ENCODE data around the gene PRR22.

Gene PRR22

GRCh38 chr19:5775668-5776309 lies 8.8 kb downstream of the PRR22 start:
- Histone ChIP-seq H3K4me3 (ENCODE audit: low read depth, low read length) (no peak overlapping the region), H3K27me3 (ENCODE audit: insufficient read depth, low read depth, severe bottlenecking) (no peaks in the 10 kb centered on the region), H3K36me3 (no peaks in the 10 kb centered on the region), H3K27ac (no peak overlapping the region), H3K9me3 (ENCODE audit: severe bottlenecking) (peaks cover 4% of the 10 kb centered on the region)
- no peak for TF ChIP-seq CTCF (IDR thresholded peaks at IDR 0.05; ENCODE audit: low read depth, low read length)
- DNase-seq, result no peak

DNA sequence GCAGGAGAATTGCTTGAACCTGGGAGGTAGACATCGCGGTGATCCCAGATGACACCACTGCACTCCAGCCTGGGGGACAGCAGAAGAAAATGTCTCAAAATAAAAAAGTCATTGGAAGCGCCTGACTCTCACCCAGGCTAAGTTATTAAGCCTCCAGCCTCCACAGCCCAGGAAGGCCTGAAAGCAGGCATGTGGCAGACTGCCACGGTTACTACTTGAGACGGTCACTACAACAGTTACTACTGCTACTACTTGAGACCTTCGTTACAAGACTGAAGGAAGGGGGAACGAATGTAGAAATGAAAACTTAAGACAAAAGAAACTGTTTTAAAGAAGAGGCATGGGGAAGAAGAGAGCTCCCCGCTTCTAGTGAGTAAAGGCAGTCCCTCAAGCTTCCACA lies 9.6 kb downstream of the PRR22 start:
- no peak overlapping the region for H3K4me3 ChIP-seq (ENCODE audit: low read depth, low read length)
- H3K9me3 ChIP-seq (ENCODE audit: severe bottlenecking), result peaks cover 4% of the 10 kb centered on the region
- H3K27ac ChIP-seq, result no peak overlapping the region
- no peak for DNase-seq
- no peak for TF ChIP-seq CTCF (IDR thresholded peaks at IDR 0.05; ENCODE audit: low read depth, low read length)
- H3K27me3 ChIP-seq (ENCODE audit: insufficient read depth, low read depth, severe bottlenecking), result no peaks in the 10 kb centered on the region
- H3K36me3 ChIP-seq, result no peaks in the 10 kb centered on the region

GRCh38 chr19:5773276-5773675 lies 11.3 kb downstream of the PRR22 start:
- no peaks in the 10 kb centered on the region for H3K36me3 ChIP-seq
- no peaks in the 10 kb centered on the region for H3K27me3 ChIP-seq (ENCODE audit: insufficient read depth, low read depth, severe bottlenecking)
- H3K4me3 ChIP-seq (ENCODE audit: low read depth, low read length), result no peak overlapping the region
- H3K27ac ChIP-seq, result peak overlapping the region; percentile 46
- H3K9me3 ChIP-seq (ENCODE audit: severe bottlenecking), result peaks cover 4% of the 10 kb centered on the region
- no peak for TF ChIP-seq CTCF (IDR thresholded peaks at IDR 0.05; ENCODE audit: low read depth, low read length)
- no peak for DNase-seq

DNA sequence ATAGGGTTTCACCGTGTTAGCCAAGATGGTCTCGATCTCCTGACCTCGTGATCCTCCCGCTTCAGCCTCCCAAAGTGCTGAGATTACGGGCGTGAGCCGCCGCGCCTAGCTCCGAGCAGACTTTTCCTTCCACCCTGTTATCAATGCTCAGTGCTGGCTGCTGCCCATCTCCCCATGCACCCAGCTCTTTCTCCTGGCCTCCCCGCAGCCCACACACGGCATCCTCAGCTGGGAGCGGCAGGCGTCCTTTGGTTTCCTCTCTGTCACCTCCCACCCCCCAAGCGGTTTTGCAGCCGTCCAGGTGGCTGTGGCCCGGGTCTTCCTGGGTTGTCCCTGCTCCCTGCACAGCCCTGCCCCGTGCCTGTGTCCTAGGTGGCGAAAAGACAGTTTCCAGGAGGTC lies 12.1 kb downstream of the PRR22 start:
- Histone ChIP-seq H3K9me3 (ENCODE audit: severe bottlenecking) (peaks cover 4% of the 10 kb centered on the region), H3K36me3 (no peaks in the 10 kb centered on the region), H3K27ac (no peak overlapping the region), H3K4me3 (ENCODE audit: low read depth, low read length) (no peak overlapping the region), H3K27me3 (ENCODE audit: insufficient read depth, low read depth, severe bottlenecking) (no peaks in the 10 kb centered on the region)
- TF ChIP-seq CTCF (IDR thresholded peaks at IDR 0.05; ENCODE audit: low read depth, low read length), result no peak
- no peak for DNase-seq

DNA sequence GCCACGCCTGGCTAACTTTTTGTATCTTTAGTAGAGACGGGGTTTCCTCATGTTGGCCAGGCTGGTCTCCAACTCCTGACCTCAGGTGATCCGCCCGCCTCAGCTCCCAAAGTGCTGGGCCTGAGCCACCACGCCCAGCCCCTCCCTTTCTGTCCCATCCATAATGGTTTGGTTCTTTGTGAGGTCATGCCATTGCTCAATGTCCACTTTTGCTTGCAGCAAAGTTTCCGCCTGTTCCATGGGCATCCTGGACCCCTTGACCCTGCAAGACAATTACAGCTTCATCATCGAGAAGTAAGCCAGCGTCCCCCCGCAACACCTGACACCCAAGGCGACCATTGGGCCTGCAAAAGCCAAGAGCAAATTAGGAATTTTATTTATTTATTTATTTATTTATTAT lies 16.6 kb downstream of the PRR22 start:
- no peak overlapping the region for H3K4me3 ChIP-seq (ENCODE audit: low read depth, low read length)
- no peak overlapping the region for H3K27ac ChIP-seq
- no peaks in the 10 kb centered on the region for H3K27me3 ChIP-seq (ENCODE audit: insufficient read depth, low read depth, severe bottlenecking)
- TF ChIP-seq CTCF (IDR thresholded peaks at IDR 0.05; ENCODE audit: low read depth, low read length), result no peak
- no peak for DNase-seq
- no peaks in the 10 kb centered on the region for H3K36me3 ChIP-seq
- no peaks in the 10 kb centered on the region for H3K9me3 ChIP-seq (ENCODE audit: severe bottlenecking)

- Histone ChIP-seq H3K4me3 (ENCODE audit: low read depth, low read length) (no peak overlapping the region), H3K9me3 (ENCODE audit: severe bottlenecking) (no peaks in the 10 kb centered on the region), H3K36me3 (no peaks in the 10 kb centered on the region), H3K27ac (no peak overlapping the region), H3K27me3 (ENCODE audit: insufficient read depth, low read depth, severe bottlenecking) (no peaks in the 10 kb centered on the region)
- TF ChIP-seq CTCF (IDR thresholded peaks at IDR 0.05; ENCODE audit: low read depth, low read length), result no peak
- DNase-seq, result no peak
Observed at GRCh38 chr19:5765220-5765619, 19.3 kb downstream of the PRR22 start.

Data from WERI-Rb-1 (cell line).